NCI-H2196 treated with DMSO at 0.1 percent for 48 hours (cell line): ENCODE results near the gene CASP7.

ENCODE experiments used
- DNase-seq: peaks from one replicate; lab custom pipeline; 2025; ENCODE audit not compliant: unreplicated experiment; lab: John Stamatoyannopoulos, UW

Gene CASP7

DNA sequence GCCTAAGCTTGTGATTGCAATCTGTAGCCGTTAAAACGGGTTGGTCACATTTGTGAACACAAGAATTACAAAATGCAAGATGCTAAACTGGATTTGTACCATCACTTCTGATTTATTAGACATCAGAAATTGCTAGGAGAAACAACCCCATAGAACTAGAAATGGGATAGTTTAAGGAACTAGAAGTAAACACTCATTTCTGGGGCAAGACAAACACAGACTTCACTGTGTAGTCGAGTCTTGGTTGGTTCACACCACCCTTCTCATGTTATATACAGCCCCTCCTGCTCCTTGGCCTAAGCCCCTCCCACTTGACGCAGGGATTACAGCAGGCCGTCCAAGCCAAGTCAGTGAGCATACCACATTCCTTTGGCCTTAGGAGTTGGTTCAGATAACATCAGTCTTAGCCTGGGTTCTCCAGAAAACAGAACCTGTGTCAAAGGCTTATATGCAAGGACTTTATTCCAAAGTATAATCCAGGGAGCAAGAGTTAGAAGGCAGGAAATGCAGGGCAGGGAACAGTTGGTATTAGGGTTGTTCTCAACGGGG, 13.8 kb upstream of the CASP7 start:
- no peak for DNase-seq

GRCh38 chr10:113666682-113667252, 12.9 kb upstream of the CASP7 start:
- no peak for DNase-seq

DNA sequence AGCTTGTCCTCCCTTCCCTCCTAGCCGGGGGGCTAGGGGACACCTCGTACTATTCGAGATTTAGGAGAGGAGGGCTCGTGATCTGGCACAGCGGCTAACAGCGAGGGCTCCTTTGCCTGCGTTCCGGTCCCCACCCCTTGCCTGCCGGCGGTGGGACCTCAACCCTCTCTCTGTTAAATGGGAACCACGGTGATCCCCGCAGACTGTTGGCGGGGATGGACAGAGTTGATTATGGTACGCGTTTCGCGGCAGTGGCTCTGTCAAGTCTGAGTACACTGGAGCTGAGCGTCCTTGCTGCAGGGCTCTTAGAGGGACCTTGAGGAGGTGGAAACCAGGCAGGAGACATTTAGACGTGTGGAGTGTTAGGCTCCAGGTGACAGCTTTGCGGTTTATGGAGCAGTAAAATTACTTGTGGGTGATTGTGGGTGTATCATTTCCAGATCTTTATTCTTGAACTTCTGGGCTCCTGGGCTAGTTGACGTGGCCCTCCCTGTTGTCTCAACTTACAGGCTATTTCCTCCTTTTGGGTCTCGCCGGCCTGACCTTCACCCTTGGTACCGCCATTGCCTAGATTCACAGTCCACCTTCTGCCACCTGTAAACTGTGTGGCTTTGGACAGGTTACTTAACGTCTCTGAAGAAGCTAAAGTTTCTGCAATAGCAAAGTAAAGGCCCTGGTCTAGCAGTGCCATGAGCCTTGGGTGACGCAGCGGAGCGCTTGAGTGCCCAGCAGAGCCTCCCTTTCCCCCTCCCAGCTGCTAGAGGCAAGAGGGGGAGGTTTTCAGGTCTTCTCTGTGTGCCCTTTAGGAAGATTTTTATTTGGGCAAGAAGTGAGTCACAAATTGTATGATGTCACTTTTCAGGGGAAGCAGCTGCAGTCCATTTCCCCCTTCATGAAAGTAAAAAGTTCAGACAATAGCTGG, 739 bp downstream of the CASP7 start:
- DNase-seq, result no peak

GRCh38 chr10:113681533-113682470, 2.1 kb downstream of the CASP7 start:
- no peak for DNase-seq

- DNase-seq, result no peak
Observed at GRCh38 chr10:113683300-113683699, 3.6 kb downstream of the CASP7 start.

GRCh38 chr10:113686028-113686427, 6.3 kb downstream of the CASP7 start:
- no peak for DNase-seq

DNA sequence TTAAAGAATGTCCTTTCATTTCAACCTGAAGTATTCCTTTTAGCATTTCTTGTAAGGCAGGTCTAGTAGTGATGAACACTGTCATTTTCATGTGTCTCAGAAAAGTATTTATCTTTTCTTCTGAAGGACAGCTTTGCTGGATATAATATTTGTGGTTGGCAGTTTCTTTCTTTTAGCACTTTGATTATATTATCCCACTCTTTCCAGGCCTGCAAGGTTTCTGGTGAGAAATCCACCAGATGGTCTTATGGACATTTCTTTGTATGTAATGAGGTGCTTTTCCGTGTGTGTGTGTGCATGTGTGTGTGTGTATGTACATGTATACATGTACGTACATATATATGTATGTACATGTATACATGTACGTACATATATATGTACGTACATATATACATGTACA, 7.3 kb downstream of the CASP7 start:
- no peak for DNase-seq

- no peak for DNase-seq
Observed at GRCh38 chr10:113689057-113689456, 9.3 kb downstream of the CASP7 start.

DNA sequence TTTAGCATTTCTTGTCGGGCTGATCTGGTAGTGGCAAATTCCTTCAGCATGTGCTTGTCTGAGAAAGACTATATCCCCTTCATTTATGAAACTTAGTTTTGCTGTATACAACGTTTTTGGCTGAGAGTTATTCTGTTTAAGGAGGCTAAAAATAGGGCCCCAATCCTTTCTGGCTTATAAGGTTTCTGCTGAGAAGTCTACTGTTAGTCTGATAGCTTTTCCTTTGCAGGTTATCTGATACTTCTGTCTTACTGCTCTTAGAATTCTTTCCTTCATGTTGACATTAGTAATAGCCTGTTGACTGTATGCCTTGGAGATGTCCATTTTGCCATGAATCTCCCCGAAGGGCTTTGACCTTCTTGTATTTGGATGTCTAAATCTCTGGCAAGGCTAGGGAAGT, 9.9 kb downstream of the CASP7 start:
- no peak for DNase-seq

DNA sequence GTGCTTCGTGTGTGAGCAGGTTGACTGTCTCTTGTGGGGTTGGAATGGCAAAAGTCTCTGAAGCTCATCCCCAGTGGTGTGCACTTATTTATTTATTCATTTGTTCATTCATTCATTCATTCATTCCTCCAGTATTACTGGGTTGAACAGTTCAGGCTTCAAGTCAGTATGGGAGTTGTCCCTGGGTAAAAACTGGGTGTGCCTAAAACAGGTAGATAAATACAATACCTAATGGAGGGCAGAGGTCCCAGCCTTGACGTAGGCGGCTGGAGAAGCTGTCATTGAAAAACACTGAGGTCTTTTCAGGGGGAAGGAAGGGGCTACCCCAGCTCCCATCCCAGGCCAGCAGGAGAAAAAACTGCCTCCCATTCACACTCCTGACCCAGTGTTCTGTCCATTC, 11.0 kb downstream of the CASP7 start:
- DNase-seq, result no peak

- no peak for DNase-seq
Observed at GRCh38 chr10:113691381-113691780, 11.7 kb downstream of the CASP7 start.

GRCh38 chr10:113692271-113692670, 12.6 kb downstream of the CASP7 start:
- no peak for DNase-seq

DNA sequence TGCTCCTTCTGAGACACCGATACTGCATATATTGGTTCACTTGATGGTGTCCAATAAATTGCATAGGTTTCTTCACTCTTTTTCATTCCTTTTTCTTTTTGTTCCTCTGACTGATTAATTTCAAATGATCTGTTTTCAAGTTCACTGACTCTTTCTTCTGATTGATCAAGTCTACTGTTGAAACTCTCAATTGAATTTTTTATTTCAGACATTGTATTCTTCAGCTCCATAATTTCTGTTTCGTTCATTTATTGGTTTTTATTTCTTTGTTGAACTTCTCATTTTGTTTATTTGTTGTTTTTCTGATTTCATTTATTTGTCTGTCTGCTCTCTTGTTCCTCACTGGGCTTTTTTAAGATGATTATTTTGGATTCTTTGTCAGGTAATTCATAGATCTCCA, 13.6 kb downstream of the CASP7 start:
- DNase-seq, result no peak

GRCh38 chr10:113695691-113696090, 16.0 kb downstream of the CASP7 start:
- no peak for DNase-seq

DNA sequence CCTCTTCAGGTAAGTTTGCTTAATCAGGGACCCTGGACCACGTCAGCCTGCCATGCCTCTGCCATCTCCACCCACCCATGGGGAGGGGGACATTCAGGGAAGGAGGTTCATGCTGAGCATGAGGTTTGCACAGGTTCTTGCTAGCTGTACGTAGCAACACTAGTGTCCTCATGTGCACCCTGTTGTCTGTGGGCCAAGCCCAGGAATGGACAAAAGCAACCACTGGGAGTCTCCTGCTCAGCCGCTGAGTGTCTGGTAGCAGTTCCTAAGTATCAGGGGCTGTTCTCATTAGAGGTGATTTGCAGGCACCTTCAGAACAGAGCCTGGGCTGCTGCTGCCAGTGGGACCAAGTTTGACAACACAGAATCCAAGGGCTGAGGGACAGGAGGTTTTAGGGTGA, 17.9 kb downstream of the CASP7 start:
- no peak for DNase-seq

- DNase-seq, result no peak
Observed at GRCh38 chr10:113704637-113705343, 25.1 kb downstream of the CASP7 start.

GRCh38 chr10:113705344-113705652, 25.6 kb downstream of the CASP7 start:
- DNase-seq, result no peak

DNA sequence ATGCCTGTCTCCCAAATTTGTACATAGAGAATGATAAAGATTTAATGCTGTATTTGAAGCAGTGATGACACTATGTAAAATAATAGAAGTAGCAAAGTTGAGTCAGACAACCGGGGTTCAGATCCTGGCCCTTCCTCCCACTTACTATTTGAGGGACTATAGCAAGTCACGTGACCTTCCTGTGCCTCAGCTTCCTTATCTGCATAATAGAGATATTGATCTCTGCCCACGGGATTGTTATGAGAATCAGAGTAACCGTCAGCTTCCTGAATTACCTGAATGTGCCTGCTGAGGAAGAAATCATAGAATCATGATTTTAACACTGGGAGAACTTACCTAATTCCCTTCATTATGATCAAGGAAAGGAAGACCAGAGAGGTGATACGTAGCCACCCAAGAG, 26.9 kb downstream of the CASP7 start:
- DNase-seq, result no peak

DNA sequence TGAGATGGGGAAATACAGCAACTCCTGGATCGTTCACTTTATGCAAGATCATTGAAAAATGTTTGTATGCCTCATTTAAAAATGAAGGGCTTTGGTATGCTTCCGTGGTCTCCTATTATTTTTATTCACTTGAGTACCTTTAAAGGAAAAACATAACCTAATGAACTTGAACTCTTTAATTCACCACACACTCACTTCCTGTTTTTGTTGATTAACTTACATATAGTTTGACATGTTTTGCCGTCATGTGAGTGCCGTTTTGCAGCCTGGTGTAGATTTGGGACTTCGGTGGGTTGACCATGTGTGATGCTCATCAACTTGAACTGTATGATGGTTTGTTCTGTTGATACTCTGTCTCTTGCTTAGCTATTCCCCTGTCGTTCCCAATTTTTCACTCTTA, 28.9 kb downstream of the CASP7 start:
- DNase-seq, result no peak

DNA sequence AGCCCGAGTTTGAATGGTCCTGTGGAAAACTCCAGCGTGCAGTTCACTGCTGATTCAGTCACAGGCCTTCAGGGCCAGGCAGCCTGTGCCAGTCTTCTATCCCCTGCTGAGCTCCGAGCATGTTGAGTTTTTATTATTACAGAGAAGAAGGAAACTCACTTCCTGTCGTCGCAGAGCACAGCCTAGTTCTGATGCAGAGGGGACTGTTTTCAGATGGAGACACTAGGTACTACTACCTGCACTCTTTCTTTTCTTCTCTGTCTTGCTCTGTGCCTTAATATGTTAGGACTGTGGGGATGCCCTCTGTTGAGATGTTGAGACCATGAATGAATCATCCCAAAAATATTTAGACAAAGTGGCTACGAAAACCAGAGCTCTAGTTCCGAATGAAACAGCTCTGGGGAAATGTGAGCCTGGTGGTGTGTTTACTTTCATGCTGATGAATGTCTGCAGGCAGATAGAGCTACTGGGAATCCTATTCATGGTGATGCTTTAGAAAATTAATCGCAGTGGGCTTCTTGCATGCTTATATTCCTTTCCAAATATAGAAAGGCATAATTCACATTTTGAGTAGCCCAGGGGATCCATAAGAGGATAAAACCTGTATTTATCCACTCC, 29.6 kb downstream of the CASP7 start:
- no peak for DNase-seq
